HG03442 (cell line): ENCODE data around the gene SSMEM1.
"Not testable (repeated sequence)": the region's sequence is repeated elsewhere in the genome, so short reads cannot be mapped to it uniquely, and the experiment has no call there.

Experiments used
- ATAC-seq: cut with Tn5 transposase; IDR thresholded peaks from one replicate; pipeline ENCODE4 v1.9.1; 2021; ENCODE audit warnings: mild to moderate bottlenecking, moderate library complexity; ENCODE audit not compliant: unreplicated experiment

Gene SSMEM1

GRCh38 chr7:130210181-130210935 is 2.7 kb downstream of the SSMEM1 start:
- ATAC-seq: no peak

GRCh38 chr7:130213828-130214227 is 6.2 kb downstream of the SSMEM1 start:
- ATAC-seq: no peak

GRCh38 chr7:130216025-130216424 is 8.4 kb downstream of the SSMEM1 start:
- no peak for ATAC-seq

GRCh38 chr7:130216750-130217149 is 9.1 kb downstream of the SSMEM1 start:
- no peak for ATAC-seq

- ATAC-seq: no peak
These were observed 11.4 kb downstream of the SSMEM1 start for GRCh38 chr7:130218806-130219620.

- no peak for ATAC-seq
These were observed 12.2 kb downstream of the SSMEM1 start for GRCh38 chr7:130219871-130220270.

GRCh38 chr7:130221746-130222145 is 14.1 kb downstream of the SSMEM1 start:
- ATAC-seq: no peak

- ATAC-seq: no peak
These were observed 16.0 kb downstream of the SSMEM1 start for GRCh38 chr7:130223646-130224045.

GRCh38 chr7:130224210-130224609 is 16.6 kb downstream of the SSMEM1 start:
- ATAC-seq: no peak

- not testable (repeated sequence) for ATAC-seq
These were observed 17.3 kb downstream of the SSMEM1 start for GRCh38 chr7:130224923-130225322.

GRCh38 chr7:130226333-130226732 is 18.7 kb downstream of the SSMEM1 start:
- ATAC-seq: no peak

- no peak for ATAC-seq
These were observed 20.4 kb downstream of the SSMEM1 start for GRCh38 chr7:130227883-130228575.

GRCh38 chr7:130228840-130229502 is 21.3 kb downstream of the SSMEM1 start:
- no peak for ATAC-seq

GRCh38 chr7:130229981-130230380 is 22.3 kb downstream of the SSMEM1 start:
- ATAC-seq: not testable (repeated sequence)

- ATAC-seq: no peak
These were observed 24.1 kb downstream of the SSMEM1 start for GRCh38 chr7:130231792-130232191.

GRCh38 chr7:130232209-130232608 is 24.5 kb downstream of the SSMEM1 start:
- ATAC-seq: no peak

- no peak for ATAC-seq
These were observed 26.4 kb downstream of the SSMEM1 start for GRCh38 chr7:130234078-130234477.

- not testable (repeated sequence) for ATAC-seq
These were observed 28.7 kb downstream of the SSMEM1 start for GRCh38 chr7:130236361-130236760.

- ATAC-seq: no peak
These were observed 32.6 kb downstream of the SSMEM1 start for GRCh38 chr7:130240240-130240639.

GRCh38 chr7:130242198-130243014 is 34.7 kb downstream of the SSMEM1 start:
- ATAC-seq: peak; percentile 58
